ENCODE data around the gene RCBTB2.

DNA sequence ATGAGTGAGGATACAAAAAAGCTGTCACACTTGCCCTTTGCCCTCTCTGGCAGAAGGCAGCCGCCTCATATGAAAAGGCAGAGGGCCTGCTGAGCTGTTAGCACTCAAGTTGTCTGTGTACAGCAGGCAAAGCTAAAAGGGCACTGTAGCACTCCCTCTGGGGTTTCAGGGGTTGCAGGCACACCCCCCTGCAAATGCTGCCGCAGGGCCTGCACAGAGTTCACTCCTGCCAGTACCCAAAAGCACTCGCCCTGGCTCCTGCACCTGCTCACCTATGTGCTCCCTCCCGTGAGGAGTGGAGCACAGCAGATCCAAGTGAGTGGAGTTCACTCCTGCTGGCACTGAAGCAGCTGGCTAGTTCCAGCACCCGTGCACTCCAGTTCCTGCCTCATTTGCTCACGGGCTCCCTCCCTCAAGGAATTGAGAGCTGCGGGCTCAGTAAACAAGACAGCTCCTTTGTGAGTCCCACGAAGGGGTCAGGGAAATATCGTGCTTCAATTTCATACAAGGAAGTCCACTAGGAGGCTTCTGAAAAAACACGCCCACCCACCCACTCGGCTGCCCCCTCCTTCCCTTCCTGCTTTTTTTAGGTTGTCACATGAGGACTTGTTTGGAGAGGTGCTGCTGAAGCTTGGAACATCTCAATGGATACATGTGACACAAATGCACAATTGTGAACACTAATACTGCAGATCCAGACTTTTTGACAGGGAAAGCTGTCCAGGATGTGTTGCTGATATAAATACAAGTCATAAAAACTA is 9.9 kb upstream of the RCBTB2 start:
- no peak for TF ChIP-seq POLR2A (IDR thresholded peaks at IDR 0.05)
- TF ChIP-seq, protein P1, sequence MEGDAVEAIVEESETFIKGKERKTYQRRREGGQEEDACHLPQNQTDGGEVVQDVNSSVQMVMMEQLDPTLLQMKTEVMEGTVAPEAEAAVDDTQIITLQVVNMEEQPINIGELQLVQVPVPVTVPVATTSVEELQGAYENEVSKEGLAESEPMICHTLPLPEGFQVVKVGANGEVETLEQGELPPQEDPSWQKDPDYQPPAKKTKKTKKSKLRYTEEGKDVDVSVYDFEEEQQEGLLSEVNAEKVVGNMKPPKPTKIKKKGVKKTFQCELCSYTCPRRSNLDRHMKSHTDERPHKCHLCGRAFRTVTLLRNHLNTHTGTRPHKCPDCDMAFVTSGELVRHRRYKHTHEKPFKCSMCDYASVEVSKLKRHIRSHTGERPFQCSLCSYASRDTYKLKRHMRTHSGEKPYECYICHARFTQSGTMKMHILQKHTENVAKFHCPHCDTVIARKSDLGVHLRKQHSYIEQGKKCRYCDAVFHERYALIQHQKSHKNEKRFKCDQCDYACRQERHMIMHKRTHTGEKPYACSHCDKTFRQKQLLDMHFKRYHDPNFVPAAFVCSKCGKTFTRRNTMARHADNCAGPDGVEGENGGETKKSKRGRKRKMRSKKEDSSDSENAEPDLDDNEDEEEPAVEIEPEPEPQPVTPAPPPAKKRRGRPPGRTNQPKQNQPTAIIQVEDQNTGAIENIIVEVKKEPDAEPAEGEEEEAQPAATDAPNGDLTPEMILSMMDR (IDR thresholded peaks at IDR 0.05): no peak
